Left ventricle myocardium inferior (tissue), 1 donor: ENCODE measurements around the gene IQGAP2. TPM values are rescaled to one million over a fixed set of nuclear protein-coding genes. Genes with fewer than 3 reads are reported as not detected.

Experiments
- DNase-seq: peaks from one replicate; pipeline ENCODE4 v3.0.0-alpha.2; 2020
- H3K27ac ChIP-seq: fragments of 200-600 bp; replicated peaks from 2 replicates; pipeline ENCODE4 v1.8.0; 2021
- H3K27me3 ChIP-seq: fragments of 200-600 bp; 2 replicates; pipeline ENCODE4 v1.8.0; 2021; ENCODE audit warnings: low read depth
- H3K36me3 ChIP-seq: fragments of 200-600 bp; 2 replicates; pipeline ENCODE4 v1.8.0; 2021
- H3K4me1 ChIP-seq: fragments of 200-600 bp; 2 replicates; pipeline ENCODE4 v1.8.0; 2021
- H3K4me3 ChIP-seq: fragments of 200-600 bp; 2 replicates; pipeline ENCODE4 v1.8.0; 2021; ENCODE audit warnings: mild to moderate bottlenecking, moderate library complexity
- H3K9me3 ChIP-seq: fragments of 200-600 bp; replicated peaks from 2 replicates; pipeline ENCODE4 v1.8.0; 2021
- intact Hi-C: fragments of 100-400 bp; cut with micrococcal nuclease; formaldehyde crosslinking; loops from one replicate; pipeline ENCODE4 v1.11.0; 2022
- total RNA-seq: library from RNA; stranded (reverse); fragmentation: NEBNext Ultra II Directional; extraction: Animal tissue kit (Norgen Biotek cat#: 25700); gene quantifications from one replicate; pipeline ENCODE4 v1.2.1, GENCODE V29; 2021
- TF ChIP-seq, protein P1 (sequence below): fragments of 200-600 bp; IDR thresholded peaks from 2 replicates; pipeline ENCODE4 v1.8.0; 2021; ENCODE audit warnings: antibody characterized with exemption, mild to moderate bottlenecking, borderline replicate concordance
- donor health status: DM: no; HTN: yes; CAD: no; lungs with severe emphysema.

IQGAP2 gene
- total RNA-seq, 1 donor from 2014 or later = 4.1 TPM

DNA sequence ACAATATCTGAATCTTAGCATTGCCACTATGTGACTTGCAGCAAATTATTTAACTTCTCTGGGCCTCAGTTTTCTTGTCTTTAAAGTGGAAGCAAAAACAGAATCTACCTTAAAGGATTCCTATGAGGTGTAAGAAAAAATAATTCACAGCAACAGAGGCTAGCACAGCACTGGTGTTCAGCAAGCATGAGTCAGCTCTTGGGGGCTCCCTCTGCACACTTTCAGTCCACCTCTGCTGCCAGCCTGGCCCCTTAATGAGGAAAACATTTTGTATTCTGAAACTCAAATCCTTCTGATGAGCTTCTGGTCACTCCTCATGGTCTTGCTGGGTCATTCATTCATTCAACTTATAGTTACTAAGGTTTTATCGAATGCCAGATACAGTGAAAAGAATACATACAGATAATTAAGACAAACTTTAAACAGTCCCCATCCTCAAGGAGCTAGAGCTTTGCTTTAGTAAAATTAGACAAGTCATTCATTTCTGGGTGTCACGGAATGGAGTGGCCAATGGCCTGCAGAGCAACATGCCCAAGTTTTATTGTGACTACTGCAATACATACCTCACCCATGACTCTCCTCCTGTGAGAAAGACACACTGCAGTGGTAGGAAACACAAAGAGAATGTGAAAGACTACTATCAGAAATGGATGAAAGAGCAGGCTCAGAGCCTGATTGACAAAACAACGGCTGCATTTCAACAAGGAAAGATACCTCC, 26.8 kb upstream of the IQGAP2 start:
- H3K9me3 ChIP-seq = no peaks in the 10 kb centered on the region
- no peaks in the 10 kb centered on the region for H3K4me1 ChIP-seq
- intact Hi-C loops = no loop called here
- no peak overlapping the region for H3K4me3 ChIP-seq
- no peak for DNase-seq
- H3K27ac ChIP-seq = no peak overlapping the region
- TF ChIP-seq, protein P1, sequence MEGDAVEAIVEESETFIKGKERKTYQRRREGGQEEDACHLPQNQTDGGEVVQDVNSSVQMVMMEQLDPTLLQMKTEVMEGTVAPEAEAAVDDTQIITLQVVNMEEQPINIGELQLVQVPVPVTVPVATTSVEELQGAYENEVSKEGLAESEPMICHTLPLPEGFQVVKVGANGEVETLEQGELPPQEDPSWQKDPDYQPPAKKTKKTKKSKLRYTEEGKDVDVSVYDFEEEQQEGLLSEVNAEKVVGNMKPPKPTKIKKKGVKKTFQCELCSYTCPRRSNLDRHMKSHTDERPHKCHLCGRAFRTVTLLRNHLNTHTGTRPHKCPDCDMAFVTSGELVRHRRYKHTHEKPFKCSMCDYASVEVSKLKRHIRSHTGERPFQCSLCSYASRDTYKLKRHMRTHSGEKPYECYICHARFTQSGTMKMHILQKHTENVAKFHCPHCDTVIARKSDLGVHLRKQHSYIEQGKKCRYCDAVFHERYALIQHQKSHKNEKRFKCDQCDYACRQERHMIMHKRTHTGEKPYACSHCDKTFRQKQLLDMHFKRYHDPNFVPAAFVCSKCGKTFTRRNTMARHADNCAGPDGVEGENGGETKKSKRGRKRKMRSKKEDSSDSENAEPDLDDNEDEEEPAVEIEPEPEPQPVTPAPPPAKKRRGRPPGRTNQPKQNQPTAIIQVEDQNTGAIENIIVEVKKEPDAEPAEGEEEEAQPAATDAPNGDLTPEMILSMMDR = no peak
- H3K36me3 ChIP-seq = no peaks in the 10 kb centered on the region
- H3K27me3 ChIP-seq = no peaks in the 10 kb centered on the region

DNA sequence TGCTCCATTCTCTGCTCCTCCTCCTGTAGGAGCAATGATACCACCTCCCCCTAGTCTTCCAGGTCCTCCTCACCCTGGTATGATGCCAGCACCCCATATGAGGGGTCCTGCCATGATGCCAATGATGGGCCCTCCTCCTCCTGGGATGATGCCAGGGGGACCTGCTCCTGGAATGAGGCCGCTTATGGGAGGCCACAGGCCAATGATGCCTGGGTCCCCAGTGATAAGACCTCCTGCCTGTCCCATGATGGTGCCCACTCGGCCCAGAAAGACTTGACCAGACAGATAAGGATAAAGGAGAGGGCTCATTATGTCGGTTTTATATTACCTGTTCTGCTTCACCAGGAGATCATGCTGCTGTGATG, 26.2 kb upstream of the IQGAP2 start:
- no peaks in the 10 kb centered on the region for H3K27me3 ChIP-seq
- H3K27ac ChIP-seq = no peak overlapping the region
- no peaks in the 10 kb centered on the region for H3K4me1 ChIP-seq
- DNase-seq = no peak
- H3K9me3 ChIP-seq = no peaks in the 10 kb centered on the region
- TF ChIP-seq, protein P1 = no peak
- no peak overlapping the region for H3K4me3 ChIP-seq
- no peaks in the 10 kb centered on the region for H3K36me3 ChIP-seq
- intact Hi-C loops = no loop called here

DNA sequence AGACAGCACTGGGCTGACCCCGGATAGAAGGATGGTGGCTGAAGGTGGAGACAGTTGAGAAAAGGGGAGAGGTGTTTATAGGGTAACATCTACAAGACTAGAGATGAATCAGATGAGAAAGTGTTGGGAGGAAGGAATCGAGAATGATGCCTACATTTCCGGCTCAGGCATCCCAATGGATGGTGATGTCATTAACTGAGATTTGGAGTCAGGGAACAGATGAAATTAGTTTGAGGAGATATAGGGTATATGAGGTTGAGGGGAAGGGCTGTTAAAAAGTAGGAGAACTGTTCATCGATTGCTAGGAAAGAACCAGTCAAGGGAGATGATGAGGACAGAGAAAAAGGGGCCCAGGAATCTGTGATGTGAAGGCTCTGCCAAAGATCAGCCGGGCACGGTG, 24.7 kb upstream of the IQGAP2 start:
- DNase-seq = no peak
- intact Hi-C loops = no loop called here
- Histone ChIP-seq H3K36me3 (no peaks in the 10 kb centered on the region), H3K27me3 (no peaks in the 10 kb centered on the region), H3K4me3 (no peak overlapping the region), H3K27ac (no peak overlapping the region), H3K4me1 (no peaks in the 10 kb centered on the region), H3K9me3 (no peaks in the 10 kb centered on the region)
- TF ChIP-seq, protein P1 = no peak

DNA sequence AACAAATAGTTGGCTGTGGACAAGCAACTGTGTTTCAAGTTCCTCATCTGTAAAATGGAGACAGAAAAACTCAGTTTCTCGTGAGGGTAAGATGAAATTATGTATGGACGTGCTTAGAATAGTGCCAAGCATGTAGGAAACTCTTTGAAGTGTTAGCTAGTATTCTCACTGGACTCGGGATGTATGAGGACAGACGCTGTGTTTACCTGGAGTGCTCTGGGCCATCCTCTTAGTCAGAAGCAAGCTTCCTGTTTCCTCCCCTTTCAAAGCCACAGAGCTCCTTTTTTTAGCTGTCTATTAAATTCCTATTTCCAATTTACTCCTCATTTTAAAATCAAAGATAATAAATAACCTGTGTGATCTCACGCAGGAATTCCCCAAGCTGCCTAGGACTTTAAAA, 23.8 kb upstream of the IQGAP2 start:
- no peaks in the 10 kb centered on the region for H3K27me3 ChIP-seq
- DNase-seq = no peak
- TF ChIP-seq, protein P1 = no peak
- H3K4me1 ChIP-seq = no peaks in the 10 kb centered on the region
- H3K27ac ChIP-seq = no peak overlapping the region
- H3K9me3 ChIP-seq = no peaks in the 10 kb centered on the region
- no peaks in the 10 kb centered on the region for H3K36me3 ChIP-seq
- intact Hi-C loops = no loop called here
- H3K4me3 ChIP-seq = no peak overlapping the region

DNA sequence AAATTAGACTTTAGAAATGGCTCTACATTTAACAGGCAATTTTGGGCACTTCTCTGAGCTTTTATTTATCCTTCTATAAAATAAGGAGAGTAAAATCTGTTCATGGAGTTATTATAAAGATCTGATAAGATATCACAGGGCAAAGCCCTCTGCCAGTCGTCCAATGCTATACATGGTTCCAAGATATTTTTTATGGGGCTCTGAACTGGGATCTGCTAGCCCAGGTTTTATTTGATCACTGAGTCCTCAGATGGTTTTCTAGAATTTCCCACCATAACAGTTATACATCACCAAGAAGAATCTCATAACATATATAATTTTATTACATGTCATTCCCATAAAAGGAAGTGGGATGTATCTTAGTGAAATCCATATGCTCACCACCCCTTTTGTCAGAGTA, 23.2 kb upstream of the IQGAP2 start:
- H3K36me3 ChIP-seq = no peaks in the 10 kb centered on the region
- no peaks in the 10 kb centered on the region for H3K4me1 ChIP-seq
- no peak overlapping the region for H3K4me3 ChIP-seq
- no peak overlapping the region for H3K27ac ChIP-seq
- intact Hi-C loops = no loop called here
- H3K27me3 ChIP-seq = no peaks in the 10 kb centered on the region
- H3K9me3 ChIP-seq = no peaks in the 10 kb centered on the region
- DNase-seq = no peak
- TF ChIP-seq, protein P1 = no peak
